Stimulated activated naive B cell treated with anti-CD40 and anti-IgM and Interleukin-4, amounts not matched to agents 10 μg/mL and 1 μg/mL and 100 μg/mL, for 72 hours (primary cell): ENCODE data around the gene CCDC38.

Source experiments
- ATAC-seq, 2 donors: fragments of 150-1000 bp; cut with Tn5 transposase; replicated peaks; 2 replicates each; pipeline ENCODE4 v1.10.0; 2021; ENCODE audit warnings: moderate library complexity in 1 of 2
- DNase-seq: peaks from one replicate; pipeline ENCODE4 v3.0.0; 2021
- H3K27ac Mint-ChIP-seq: one replicate; pipeline ENCODE4 v1.8.0; 2022; ENCODE audit warnings: mild to moderate bottlenecking, mixed read lengths
- H3K27me3 Mint-ChIP-seq, 2 donors: one replicate each; pipeline ENCODE4 v1.8.0; 2022; ENCODE audit warnings: mixed read lengths in 2 of 2
- H3K36me3 Mint-ChIP-seq, 2 donors: one replicate each; pipeline ENCODE4 v1.8.0; 2022; ENCODE audit warnings: mixed read lengths in 2 of 2, mild to moderate bottlenecking in 1 of 2
- H3K4me1 Mint-ChIP-seq, 2 donors: one replicate each; pipeline ENCODE4 v1.8.0; 2022; ENCODE audit warnings: mixed read lengths in 2 of 2, mild to moderate bottlenecking in 1 of 2
- H3K4me3 Mint-ChIP-seq, 2 donors: one replicate each; pipeline ENCODE4 v1.8.0; 2022; ENCODE audit warnings: mild to moderate bottlenecking in 2 of 2, mixed read lengths in 2 of 2, moderate library complexity in 1 of 2
- H3K9me3 Mint-ChIP-seq, 2 donors: one replicate each; pipeline ENCODE4 v1.8.0; 2022; ENCODE audit warnings: mixed read lengths in 2 of 2, mild to moderate bottlenecking in 1 of 2

The CCDC38 gene

GRCh38 chr12:95884998-95885397 lies 57.4 kb downstream of the CCDC38 start:
- Mint-ChIP-seq H3K4me1 (no peaks in the 10 kb centered on the region), H3K4me3 (no peak overlapping the region), H3K9me3 (peaks cover 0 to 1% of the 10 kb centered on the region in 2 donors), H3K36me3 (peaks cover 0 to under 1% of the 10 kb centered on the region in 2 donors), H3K27ac (no peak overlapping the region), H3K27me3 (peaks cover 5% of the 10 kb centered on the region in 2 donors)
- DNase-seq (no peak), ATAC-seq (no peak)

GRCh38 chr12:95882873-95883272 lies 59.5 kb downstream of the CCDC38 start:
- no peak for ATAC-seq
- H3K4me1 Mint-ChIP-seq = no peaks in the 10 kb centered on the region
- DNase-seq = no peak
- peaks cover 1 to 4% of the 10 kb centered on the region in 2 donors for H3K36me3 Mint-ChIP-seq
- no peak overlapping the region for H3K4me3 Mint-ChIP-seq
- H3K27me3 Mint-ChIP-seq = no peaks in the 10 kb centered on the region
- no peak overlapping the region for H3K27ac Mint-ChIP-seq
- peaks cover 0 to 1% of the 10 kb centered on the region in 2 donors for H3K9me3 Mint-ChIP-seq

- no peak for ATAC-seq
- Mint-ChIP-seq H3K27ac (no peak overlapping the region), H3K27me3 (no peaks in the 10 kb centered on the region), H3K4me1 (no peaks in the 10 kb centered on the region), H3K9me3 (peaks cover 0 to 1% of the 10 kb centered on the region in 2 donors), H3K4me3 (no peak overlapping the region), H3K36me3 (peaks cover 1 to 4% of the 10 kb centered on the region in 2 donors)
- no peak for DNase-seq
Measured at GRCh38 chr12:95882080-95882479, 60.3 kb downstream of the CCDC38 start.

- Mint-ChIP-seq H3K4me3 (no peak overlapping the region), H3K36me3 (peaks cover 1 to 4% of the 10 kb centered on the region in 2 donors), H3K4me1 (no peaks in the 10 kb centered on the region), H3K9me3 (peaks cover 0 to 1% of the 10 kb centered on the region in 2 donors), H3K27ac (no peak overlapping the region), H3K27me3 (no peaks in the 10 kb centered on the region)
- DNase-seq = no peak
- no peak for ATAC-seq
Measured at GRCh38 chr12:95881331-95881955, 61.0 kb downstream of the CCDC38 start.

GRCh38 chr12:95880895-95881294 lies 61.5 kb downstream of the CCDC38 start:
- Mint-ChIP-seq H3K4me1 (no peaks in the 10 kb centered on the region), H3K36me3 (peaks cover 1 to 9% of the 10 kb centered on the region in 2 donors), H3K27me3 (no peaks in the 10 kb centered on the region), H3K9me3 (peaks cover 0 to 1% of the 10 kb centered on the region in 2 donors), H3K4me3 (no peak overlapping the region), H3K27ac (no peak overlapping the region)
- DNase-seq (no peak), ATAC-seq (no peak)

GRCh38 chr12:95877622-95878021 lies 64.8 kb downstream of the CCDC38 start:
- Mint-ChIP-seq H3K27me3 (no peaks in the 10 kb centered on the region), H3K4me3 (no peak overlapping the region), H3K27ac (no peak overlapping the region), H3K36me3 (peaks cover 9 to 31% of the 10 kb centered on the region in 2 donors), H3K4me1 (peaks cover 0 to 2% of the 10 kb centered on the region in 2 donors), H3K9me3 (no peaks in the 10 kb centered on the region)
- ATAC-seq = no peak
- DNase-seq = no peak

- H3K27me3 Mint-ChIP-seq = no peaks in the 10 kb centered on the region
- no peak for ATAC-seq
- DNase-seq = no peak
- peaks cover 19 to 41% of the 10 kb centered on the region in 2 donors for H3K36me3 Mint-ChIP-seq
- H3K27ac Mint-ChIP-seq = no peak overlapping the region
- no peaks in the 10 kb centered on the region for H3K9me3 Mint-ChIP-seq
- peaks cover 0 to 2% of the 10 kb centered on the region in 2 donors for H3K4me1 Mint-ChIP-seq
- no peak overlapping the region for H3K4me3 Mint-ChIP-seq
Measured at GRCh38 chr12:95874452-95874851, 68.0 kb downstream of the CCDC38 start.

- Mint-ChIP-seq H3K4me3 (no peak overlapping the region), H3K9me3 (no peaks in the 10 kb centered on the region)
Measured at GRCh38 chr12:95870897-95871296, 71.5 kb downstream of the CCDC38 start.

GRCh38 chr12:95863337-95863736 lies 79.1 kb downstream of the CCDC38 start:
- no peaks in the 10 kb centered on the region for H3K9me3 Mint-ChIP-seq
- no peaks in the 10 kb centered on the region for H3K27me3 Mint-ChIP-seq
- H3K4me3 Mint-ChIP-seq = no peak overlapping the region
- ATAC-seq (no peak), DNase-seq (no peak)
- H3K27ac Mint-ChIP-seq = no peak overlapping the region
- H3K4me1 Mint-ChIP-seq = peaks cover 10% of the 10 kb centered on the region in 2 donors
- peaks cover 23 to 40% of the 10 kb centered on the region in 2 donors for H3K36me3 Mint-ChIP-seq

More at GRCh38 chr12:95870897-95871296, 71.5 kb downstream of the CCDC38 start:
- no peak for DNase-seq
- H3K4me1 Mint-ChIP-seq = peaks cover 6 to 14% of the 10 kb centered on the region in 2 donors
- no peak overlapping the region for H3K27ac Mint-ChIP-seq
- ATAC-seq = no peak
- peaks cover 25 to 48% of the 10 kb centered on the region in 2 donors for H3K36me3 Mint-ChIP-seq
- H3K27me3 Mint-ChIP-seq = no peaks in the 10 kb centered on the region

- H3K9me3 Mint-ChIP-seq = no peaks in the 10 kb centered on the region
- no peak for DNase-seq
- no peak overlapping the region for H3K4me3 Mint-ChIP-seq
- H3K4me1 Mint-ChIP-seq = peaks cover 5 to 12% of the 10 kb centered on the region in 2 donors
- H3K27me3 Mint-ChIP-seq = peaks cover 0 to 5% of the 10 kb centered on the region in 2 donors
- H3K36me3 Mint-ChIP-seq = peaks cover 17 to 33% of the 10 kb centered on the region in 2 donors
- ATAC-seq = no peak
- no peak overlapping the region for H3K27ac Mint-ChIP-seq
Measured at GRCh38 chr12:95862038-95862437, 80.4 kb downstream of the CCDC38 start.

GRCh38 chr12:95859947-95860850 lies 82.2 kb downstream of the CCDC38 start:
- Mint-ChIP-seq H3K36me3 (peaks cover 16 to 29% of the 10 kb centered on the region in 2 donors), H3K4me3 (peak overlapping the region in 1 of 2 donors; percentile 69), H3K4me1 (peaks cover 5 to 12% of the 10 kb centered on the region in 2 donors), H3K27me3 (peaks cover 0 to 5% of the 10 kb centered on the region in 2 donors), H3K9me3 (no peaks in the 10 kb centered on the region), H3K27ac (no peak overlapping the region)
- DNase-seq (no peak), ATAC-seq (no peak)

- Mint-ChIP-seq H3K36me3 (peaks cover 16 to 29% of the 10 kb centered on the region in 2 donors), H3K27ac (no peak overlapping the region), H3K4me1 (peaks cover 5 to 12% of the 10 kb centered on the region in 2 donors), H3K9me3 (no peaks in the 10 kb centered on the region), H3K4me3 (no peak overlapping the region), H3K27me3 (peaks cover 4 to 11% of the 10 kb centered on the region in 2 donors)
- DNase-seq = peak; percentile 11
- peak; percentile 32 to 40 for ATAC-seq
Measured at GRCh38 chr12:95859344-95859816, 83.0 kb downstream of the CCDC38 start.

GRCh38 chr12:95858451-95859343 lies 83.7 kb downstream of the CCDC38 start, which contains the start of gene SNRPF:
Gene SNRPF (plus strand): TSS chr12:95858952. CDS start chr12:95859074, 122 bp downstream.
- H3K4me3 Mint-ChIP-seq = no peak within 1 kb of the TSS
- peaks cover 4 to 12% of the 10 kb centered on the region in 2 donors for H3K4me1 Mint-ChIP-seq
- H3K27me3 Mint-ChIP-seq = peaks cover 7 to 15% of the 10 kb centered on the region in 2 donors
- H3K9me3 Mint-ChIP-seq = no peaks in the 10 kb centered on the region
- peak; percentile 99 for ATAC-seq
- DNase-seq = peak; percentile 95
- peaks cover 14 to 26% of the 10 kb centered on the region in 2 donors for H3K36me3 Mint-ChIP-seq
- H3K27ac Mint-ChIP-seq = no peak within 1 kb of the TSS
